Stomach (tissue), 9 donors: ENCODE results near the gene PIEZO2. TPM values are rescaled to one million over a fixed set of nuclear protein-coding genes. Genes with fewer than 3 reads are reported as not detected.

Source experiments
- DNase-seq, 2 donors: peaks; one replicate each; pipeline versions ENCODE4 v3.0.0 to v3.0.0-alpha.2; 2013 to 2019
- H3K27ac ChIP-seq, 5 donors: fragments of 200-600 bp in 4 of 5; sonication (generic) in 4 of 5; one replicate each; pipeline ENCODE4 v1.5.1; 2013 to 2019; ENCODE audit warnings: mild to moderate bottlenecking in 1 of 5, moderate library complexity in 1 of 5
- H3K27me3 ChIP-seq, 3 donors: fragments of 200-600 bp; sonication (generic); one replicate each; pipeline ENCODE4 v1.5.1; 2017 to 2019; ENCODE audit warnings: mixed run types in 1 of 3
- H3K36me3 ChIP-seq, 4 donors: fragments of 200-600 bp; sonication (generic); 1 replicate in 3 of 4; 2 replicates in 1 of 4; pipeline ENCODE4 v1.5.1; 2016 to 2019
- H3K4me1 ChIP-seq, 4 donors: fragments of 200-600 bp; sonication (generic); one replicate each; pipeline ENCODE4 v1.5.1; 2016 to 2019
- H3K4me3 ChIP-seq, 4 donors: fragments of 200-600 bp; sonication (generic) in 3 of 4; one replicate each; pipeline ENCODE4 v1.5.1; 2016 to 2019; ENCODE audit warnings: mild to moderate bottlenecking in 1 of 4
- H3K9me3 ChIP-seq, 4 donors: fragments of 200-600 bp; sonication (generic); one replicate each; pipeline ENCODE4 v1.5.1; 2016 to 2019
- CTCF ChIP-seq, 7 experiments: fragments of 450-650 bp in 4 of 7; fragments of 200-600 bp in 3 of 7; sonication (generic) in 3 of 7; IDR thresholded peaks; one replicate each; pipeline ENCODE4 v1.5.1; 2016 to 2019; ENCODE audit warnings: antibody characterized with exemption in 7 of 7, control low read depth in 2 of 7, mild to moderate bottlenecking in 1 of 7
- EP300 ChIP-seq: sonication (generic); formaldehyde crosslinking; IDR thresholded peaks from one replicate; pipeline ENCODE4 v1.6.1; 2017; ENCODE audit warnings: antibody characterized with exemption
- POLR2A ChIP-seq, 4 donors: fragments of 450-650 bp; IDR thresholded peaks; one replicate each; pipeline ENCODE4 v1.6.1; 2016; ENCODE audit warnings: antibody characterized with exemption in 4 of 4, control low read depth in 2 of 4, mild to moderate bottlenecking in 1 of 4, moderate library complexity in 1 of 4
- POLR2AphosphoS5 ChIP-seq, 3 donors: sonication (generic); formaldehyde crosslinking; IDR thresholded peaks; one replicate each; pipeline ENCODE4 v1.6.1; 2016; ENCODE audit warnings: antibody characterized with exemption in 3 of 3
- WGBS, 5 donors: extraction: QIAGEN DNeasy Blood & Tissue Kit in 3 of 5; methylation state at CpG; one replicate each; pipeline versions ENCODE4 v1.1.5 to v1.1.7; 2013 to 2018; 5-methylcytosine and 5-hydroxymethylcytosine counted together
- intact Hi-C: fragments of 100-400 bp; cut with DNase I; formaldehyde crosslinking; loops from one replicate; pipeline ENCODE4 v1.15.1; 2023; ENCODE audit warnings: low total_unique reads
- polyA plus RNA-seq, 3 donors: library from polyadenylated mRNA; stranded (reverse); fragments of 200-250 nt; gene quantifications; one replicate each; pipeline ENCODE4 v1.2.3, GENCODE V29; 2013
- total RNA-seq, 5 donors: library from RNA; depleted of rRNA; stranded (reverse); fragments of >200 nt; gene quantifications; one replicate each; pipeline versions ENCODE4 v1.1.0 to v1.2.3, GENCODE V29; 2014 to 2016
- donor health status: healthy with polysubstance abuse.
- donor health status: Bipolar disorder and iron deficiency.
- donor health status: healthy.

PIEZO2 gene
- total and polyA plus RNA-seq, 8 donors, result 0.30 to 45.3 (median 2.5) TPM

- intact Hi-C loops, result no loop called here
- peaks cover 0 to 8% (median 0%) of the 10 kb centered on the region in 3 donors for H3K27me3 ChIP-seq
- no peak for DNase-seq
- no peak overlapping the region for H3K4me3 ChIP-seq
- H3K36me3 ChIP-seq, result no peaks in the 10 kb centered on the region
- TF ChIP-seq POLR2A (IDR thresholded peaks at IDR 0.05), result no peak
- no peak for TF ChIP-seq EP300
- no peak for TF ChIP-seq POLR2AphosphoS5 (IDR thresholded peaks at IDR 0.05)
- no peak for TF ChIP-seq CTCF (IDR thresholded peaks at IDR 0.05)
- no peaks in the 10 kb centered on the region for H3K9me3 ChIP-seq
- no peak overlapping the region for H3K27ac ChIP-seq
- 61 to 84% (median 70%) methylated on average over 4 of the region's 4 CpGs for WGBS, 5 donors
- no peaks in the 10 kb centered on the region for H3K4me1 ChIP-seq
Observed at GRCh38 chr18:10895976-10896375, 253.4 kb downstream of the PIEZO2 start.

- Histone ChIP-seq H3K4me1 (no peaks in the 10 kb centered on the region), H3K9me3 (no peaks in the 10 kb centered on the region), H3K36me3 (no peaks in the 10 kb centered on the region), H3K27me3 (peaks cover 0 to 8% (median 0%) of the 10 kb centered on the region in 3 donors), H3K4me3 (no peak overlapping the region), H3K27ac (no peak overlapping the region)
- TF ChIP-seq EP300, result no peak
- no peak for TF ChIP-seq POLR2A (IDR thresholded peaks at IDR 0.05)
- no peak for TF ChIP-seq POLR2AphosphoS5 (IDR thresholded peaks at IDR 0.05)
- no peak for TF ChIP-seq CTCF (IDR thresholded peaks at IDR 0.05)
- no peak for DNase-seq
- intact Hi-C loops, result no loop called here
- 73 to 88% (median 86%) methylated on average over 10 of the region's 10 CpGs for WGBS, 5 donors
Observed at GRCh38 chr18:10894501-10894900, 254.9 kb downstream of the PIEZO2 start.

GRCh38 chr18:10893761-10894160 is 255.6 kb downstream of the PIEZO2 start:
- 82 to 91% (median 86%) methylated on average over 5 of the region's 5 CpGs for WGBS, 5 donors
- Histone ChIP-seq H3K4me1 (no peaks in the 10 kb centered on the region), H3K36me3 (no peaks in the 10 kb centered on the region), H3K27me3 (peaks cover 0 to 8% (median 0%) of the 10 kb centered on the region in 3 donors), H3K27ac (no peak overlapping the region), H3K9me3 (no peaks in the 10 kb centered on the region), H3K4me3 (no peak overlapping the region)
- no peak for DNase-seq
- TF ChIP-seq CTCF (IDR thresholded peaks at IDR 0.05) (no peak), POLR2A (IDR thresholded peaks at IDR 0.05) (no peak), EP300 (no peak), POLR2AphosphoS5 (IDR thresholded peaks at IDR 0.05) (no peak)
- intact Hi-C loops, result no loop called here

- no peaks in the 10 kb centered on the region for H3K36me3 ChIP-seq
- WGBS, 5 donors, result 24 to 56% (median 42%) methylated on average over 2 of the region's 2 CpGs
- no peaks in the 10 kb centered on the region for H3K4me1 ChIP-seq
- no peak for DNase-seq
- H3K9me3 ChIP-seq, result no peaks in the 10 kb centered on the region
- TF ChIP-seq EP300, result no peak
- no peak for TF ChIP-seq POLR2AphosphoS5 (IDR thresholded peaks at IDR 0.05)
- no peak for TF ChIP-seq CTCF (IDR thresholded peaks at IDR 0.05)
- no peak for TF ChIP-seq POLR2A (IDR thresholded peaks at IDR 0.05)
- H3K27ac ChIP-seq, result no peak overlapping the region
- no peak overlapping the region for H3K4me3 ChIP-seq
- peaks cover 0 to 8% (median 0%) of the 10 kb centered on the region in 3 donors for H3K27me3 ChIP-seq
- intact Hi-C loops, result no loop called here
Observed at GRCh38 chr18:10893196-10893595, 256.2 kb downstream of the PIEZO2 start.
